HG02571 (cell line): Measurements from ENCODE around the gene MB21D2.
A peak's percentile ranks its signal among the peaks of the same experiment; 100 is the strongest.

Experiments
- ATAC-seq: cut with Tn5 transposase; IDR thresholded peaks from one replicate; pipeline ENCODE4 v1.9.1; 2021; ENCODE audit warnings: mild to moderate bottlenecking, moderate library complexity; ENCODE audit not compliant: unreplicated experiment

The MB21D2 gene

GRCh38 chr3:192840143-192840836, 77.4 kb downstream of the MB21D2 start:
- ATAC-seq, result no peak

- ATAC-seq, result no peak
Observed at GRCh38 chr3:192835818-192836815, 81.5 kb downstream of the MB21D2 start.

- no peak for ATAC-seq
Observed at GRCh38 chr3:192834428-192834827, 83.2 kb downstream of the MB21D2 start.

GRCh38 chr3:192833177-192833890, 84.3 kb downstream of the MB21D2 start:
- ATAC-seq, result no peak

- ATAC-seq, result no peak
Observed at GRCh38 chr3:192831801-192832347, 85.8 kb downstream of the MB21D2 start.

- peak; percentile 43 for ATAC-seq
Observed at GRCh38 chr3:192831111-192831644, 86.5 kb downstream of the MB21D2 start.

- peak; percentile 65 for ATAC-seq
Observed at GRCh38 chr3:192830291-192831110, 87.2 kb downstream of the MB21D2 start.

GRCh38 chr3:192827863-192828594, 89.6 kb downstream of the MB21D2 start:
- ATAC-seq, result no peak

GRCh38 chr3:192827208-192827607, 90.4 kb downstream of the MB21D2 start:
- no peak for ATAC-seq

GRCh38 chr3:192826214-192827006, 91.2 kb downstream of the MB21D2 start:
- ATAC-seq, result no peak

- ATAC-seq, result no peak
Observed at GRCh38 chr3:192825657-192826200, 91.9 kb downstream of the MB21D2 start.

- ATAC-seq, result no peak
Observed at GRCh38 chr3:192825216-192825615, 92.4 kb downstream of the MB21D2 start.

- no peak for ATAC-seq
Observed at GRCh38 chr3:192824313-192824712, 93.3 kb downstream of the MB21D2 start.

GRCh38 chr3:192821161-192821560, 96.5 kb downstream of the MB21D2 start:
- no peak for ATAC-seq

GRCh38 chr3:192820161-192820560, 97.5 kb downstream of the MB21D2 start:
- ATAC-seq, result no peak

GRCh38 chr3:192819001-192819569, 98.6 kb downstream of the MB21D2 start:
- ATAC-seq, result peak; percentile 62

- no peak for ATAC-seq
Observed at GRCh38 chr3:192818126-192818525, 99.5 kb downstream of the MB21D2 start.

GRCh38 chr3:192817506-192817905, 100.2 kb downstream of the MB21D2 start:
- no peak for ATAC-seq
